Stimulated activated CD4-positive, alpha-beta T cell treated with anti-CD3 and anti-CD28 coated beads, TNF-alpha, amount 100 ng/mL, for 48 hours (primary cell): Measurements from ENCODE around the gene MINDY4.

ENCODE experiments used
- DNase-seq, 3 donors: peaks; one replicate each; pipeline ENCODE4 v3.0.0-alpha.2; 2020; ENCODE audit warnings: low read depth in 3 of 3

MINDY4 gene

GRCh38 chr7:30900803-30901362 lies 129.7 kb downstream of the MINDY4 start:
- DNase-seq, result no peak

GRCh38 chr7:30901856-30902255 lies 130.6 kb downstream of the MINDY4 start:
- no peak for DNase-seq

GRCh38 chr7:30902466-30902865 lies 131.2 kb downstream of the MINDY4 start:
- DNase-seq, result no peak

GRCh38 chr7:30903146-30903545 lies 131.9 kb downstream of the MINDY4 start:
- no peak for DNase-seq

- no peak for DNase-seq
Observed at GRCh38 chr7:30904561-30904960, 133.3 kb downstream of the MINDY4 start.

- no peak for DNase-seq
Observed at GRCh38 chr7:30905078-30906012, 134.1 kb downstream of the MINDY4 start.

GRCh38 chr7:30906014-30906413 lies 134.8 kb downstream of the MINDY4 start:
- no peak for DNase-seq

- no peak for DNase-seq
Observed at GRCh38 chr7:30906515-30907240, 135.5 kb downstream of the MINDY4 start.

GRCh38 chr7:30907527-30908267 lies 136.5 kb downstream of the MINDY4 start:
- DNase-seq, result no peak

GRCh38 chr7:30908681-30909080 lies 137.5 kb downstream of the MINDY4 start:
- no peak for DNase-seq

- DNase-seq, result no peak
Observed at GRCh38 chr7:30909431-30909830, 138.2 kb downstream of the MINDY4 start.

- DNase-seq, result no peak
Observed at GRCh38 chr7:30910411-30911073, 139.3 kb downstream of the MINDY4 start.

GRCh38 chr7:30911133-30911532 lies 139.9 kb downstream of the MINDY4 start:
- DNase-seq, result no peak

GRCh38 chr7:30911561-30911969 lies 140.3 kb downstream of the MINDY4 start, which contains the start of gene AQP1:
Gene AQP1, plus strand, starts transcription at chr7:30911853. Its CDS starts 57 bp downstream, at chr7:30911910.
- DNase-seq, result no peak

GRCh38 chr7:30912021-30912730 lies 141.0 kb downstream of the MINDY4 start:
- DNase-seq, result no peak

- DNase-seq, result no peak
Observed at GRCh38 chr7:30912731-30912985, 141.4 kb downstream of the MINDY4 start.

GRCh38 chr7:30912986-30913811 lies 142.0 kb downstream of the MINDY4 start:
- DNase-seq, result no peak

GRCh38 chr7:30913821-30914515 lies 142.8 kb downstream of the MINDY4 start:
- no peak for DNase-seq

- peak in 1 of 3 donors; percentile 6 for DNase-seq
Observed at GRCh38 chr7:30914596-30914995, 143.4 kb downstream of the MINDY4 start.
